ENCODE results near the gene PRDM16.

Gene PRDM16

DNA sequence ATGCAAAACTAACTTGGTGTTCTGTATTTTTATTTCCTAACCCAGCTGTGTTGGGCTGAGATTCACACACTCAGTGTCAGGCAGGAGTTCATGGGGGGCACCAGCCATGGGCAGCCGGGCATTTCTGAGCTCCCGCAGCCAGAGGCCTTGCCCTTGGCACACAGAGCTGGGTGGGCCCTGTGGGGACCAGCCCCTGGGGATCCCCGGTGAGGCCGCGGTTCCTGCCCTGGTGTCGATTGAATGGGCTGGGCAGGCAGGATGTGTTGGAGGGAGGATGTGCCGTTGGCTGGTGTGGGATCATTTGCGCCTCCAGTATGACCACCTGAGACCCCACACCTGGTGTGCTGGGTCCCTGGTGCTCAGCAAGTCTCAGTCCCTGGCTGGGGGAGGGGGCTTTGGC, 91.0 kb downstream of the PRDM16 start:
- Histone ChIP-seq H4K8ac (ENCODE audit: low read length) (no peak overlapping the region), H3K27me3 (ENCODE audit: control insufficient read depth in 1 of 2, insufficient read depth in 1 of 2, low read length in 2 of 2) (peaks cover 0 to 71% of the 10 kb centered on the region in 2 experiments), H2BK15ac (ENCODE audit: low read depth, poor library complexity, severe bottlenecking) (no peak overlapping the region), H3K23ac (ENCODE audit: low read length in 2 of 2) (no peak overlapping the region), H3K14ac (ENCODE audit: low read length in 2 of 2) (no peak overlapping the region), H2AFZ (ENCODE audit: low read depth, low read length) (no peak overlapping the region), H3K79me1 (replicated peaks; ENCODE audit: low read length, poor library complexity, severe bottlenecking) (no peaks in the 10 kb centered on the region), H2AK5ac (ENCODE audit: low read length, severe bottlenecking) (no peak overlapping the region), H3K4ac (ENCODE audit: low read depth in 1 of 2, low read length in 2 of 2) (no peak overlapping the region), H2BK120ac (ENCODE audit: low read depth, low read length) (no peak overlapping the region), H2BK12ac (ENCODE audit: low read length in 2 of 2) (no peak overlapping the region), H3K36me3 (ENCODE audit: control insufficient read depth in 1 of 2, insufficient read depth in 2 of 2, low read depth in 1 of 2, low read length in 2 of 2) (no peaks in the 10 kb centered on the region), H3K4me2 (ENCODE audit: low read length, poor library complexity, severe bottlenecking) (no peak overlapping the region), H2BK5ac (ENCODE audit: low read depth, low read length, poor library complexity, severe bottlenecking) (no peak overlapping the region), H3K9ac (ENCODE audit: low read length) (no peak overlapping the region), H3K9me3 (ENCODE audit: control insufficient read depth, low read length) (no peaks in the 10 kb centered on the region), H3K4me1 (ENCODE audit: control insufficient read depth, insufficient read depth, low read depth, low read length) (no peaks in the 10 kb centered on the region), H3K4me3 (ENCODE audit: insufficient read depth in 1 of 2, low read depth in 1 of 2, low read length in 2 of 2) (peak overlapping the region in 1 of 2 experiments; percentile 17), H3K18ac (ENCODE audit: low read depth in 1 of 2, low read length in 2 of 2) (no peak overlapping the region), H4K91ac (ENCODE audit: low read length) (no peak overlapping the region), H3K27ac (ENCODE audit: low read length, poor library complexity, severe bottlenecking) (no peak overlapping the region)
- WGBS, result 94% methylated on average over 8 of the region's 8 CpGs
- DNase-seq, result no peak

DNA sequence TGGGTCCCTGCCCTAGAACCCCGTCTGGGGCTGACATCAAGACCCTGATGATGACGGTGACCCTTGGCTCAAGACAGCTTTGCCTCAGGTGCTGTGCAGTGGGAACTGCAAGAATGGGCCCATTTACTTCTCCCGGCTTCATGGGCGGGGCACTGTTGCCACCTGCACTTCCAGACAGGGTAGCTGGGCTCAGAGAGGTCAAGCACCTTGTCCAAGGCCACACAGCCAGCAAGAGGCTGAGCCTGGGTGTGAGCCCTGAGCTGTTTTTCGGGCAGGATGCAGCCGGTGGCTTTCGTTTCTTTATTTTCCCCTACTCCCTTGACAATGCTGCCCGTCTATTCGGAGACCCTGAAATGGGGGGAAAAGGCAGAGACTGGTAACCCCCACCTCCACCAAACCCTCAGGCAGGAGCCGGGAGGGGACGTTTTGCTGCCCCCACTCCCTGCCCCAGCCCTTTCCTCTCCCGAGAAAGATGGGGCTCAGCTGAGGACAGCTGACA, 91.7 kb downstream of the PRDM16 start:
- no peak overlapping the region for H3K4ac ChIP-seq (ENCODE audit: low read depth in 1 of 2, low read length in 2 of 2)
- no peaks in the 10 kb centered on the region for H3K9me3 ChIP-seq (ENCODE audit: control insufficient read depth, low read length)
- H3K23ac ChIP-seq (ENCODE audit: low read length in 2 of 2), result no peak overlapping the region
- no peak overlapping the region for H2AK5ac ChIP-seq (ENCODE audit: low read length, severe bottlenecking)
- no peaks in the 10 kb centered on the region for H3K36me3 ChIP-seq (ENCODE audit: control insufficient read depth in 1 of 2, insufficient read depth in 2 of 2, low read depth in 1 of 2, low read length in 2 of 2)
- WGBS, result 85% methylated on average over 12 of the region's 12 CpGs
- no peaks in the 10 kb centered on the region for H3K79me1 ChIP-seq (replicated peaks; ENCODE audit: low read length, poor library complexity, severe bottlenecking)
- no peak overlapping the region for H2BK12ac ChIP-seq (ENCODE audit: low read length in 2 of 2)
- H3K4me2 ChIP-seq (ENCODE audit: low read length, poor library complexity, severe bottlenecking), result no peak overlapping the region
- no peak overlapping the region for H2AFZ ChIP-seq (ENCODE audit: low read depth, low read length)
- no peak overlapping the region for H3K4me3 ChIP-seq (ENCODE audit: insufficient read depth in 1 of 2, low read depth in 1 of 2, low read length in 2 of 2)
- H3K14ac ChIP-seq (ENCODE audit: low read length in 2 of 2), result no peak overlapping the region
- no peak overlapping the region for H3K9ac ChIP-seq (ENCODE audit: low read length)
- H4K8ac ChIP-seq (ENCODE audit: low read length), result no peak overlapping the region
- H3K18ac ChIP-seq (ENCODE audit: low read depth in 1 of 2, low read length in 2 of 2), result no peak overlapping the region
- no peak overlapping the region for H3K27ac ChIP-seq (ENCODE audit: low read length, poor library complexity, severe bottlenecking)
- no peak overlapping the region for H2BK15ac ChIP-seq (ENCODE audit: low read depth, poor library complexity, severe bottlenecking)
- no peaks in the 10 kb centered on the region for H3K4me1 ChIP-seq (ENCODE audit: control insufficient read depth, insufficient read depth, low read depth, low read length)
- H2BK120ac ChIP-seq (ENCODE audit: low read depth, low read length), result no peak overlapping the region
- no peak overlapping the region for H2BK5ac ChIP-seq (ENCODE audit: low read depth, low read length, poor library complexity, severe bottlenecking)
- peaks cover 0 to 66% of the 10 kb centered on the region in 2 experiments for H3K27me3 ChIP-seq (ENCODE audit: control insufficient read depth in 1 of 2, insufficient read depth in 1 of 2, low read length in 2 of 2)
- DNase-seq, result no peak
- no peak overlapping the region for H4K91ac ChIP-seq (ENCODE audit: low read length)

DNA sequence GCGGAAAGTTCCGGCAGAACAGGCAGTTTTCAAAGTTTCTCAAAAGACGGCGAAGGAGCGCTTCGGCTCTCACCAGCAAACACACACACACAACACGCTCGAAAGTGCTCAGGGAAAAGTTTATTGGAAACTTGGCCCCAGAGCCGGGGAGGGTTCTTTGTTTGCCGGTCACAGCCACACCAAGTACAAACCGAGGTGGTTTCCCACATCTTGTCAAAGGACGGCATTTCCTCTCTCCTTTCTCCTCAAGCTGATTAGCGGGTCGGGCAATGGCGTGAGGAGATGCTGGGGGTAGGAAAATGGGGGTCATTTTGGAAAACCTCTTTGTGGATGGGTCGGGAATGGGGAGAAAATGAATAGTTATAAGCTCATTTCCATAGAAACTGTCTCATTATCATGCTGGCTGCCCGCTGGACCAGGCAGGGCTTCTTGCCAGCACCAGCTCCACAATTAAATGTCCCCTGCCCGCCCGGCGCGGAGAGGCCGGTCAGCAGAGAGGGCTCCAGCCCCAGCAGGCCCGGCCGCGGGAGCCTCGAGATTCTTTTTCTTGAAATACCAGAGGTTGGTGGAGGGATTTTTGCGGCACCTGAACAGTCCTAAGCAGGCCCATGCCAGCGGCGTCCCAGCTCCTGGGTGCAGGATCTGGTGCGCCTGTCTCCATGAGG, 92.3 kb downstream of the PRDM16 start:
- Histone ChIP-seq H4K8ac (ENCODE audit: low read length) (no peak overlapping the region), H2BK15ac (ENCODE audit: low read depth, poor library complexity, severe bottlenecking) (no peak overlapping the region), H3K4me1 (ENCODE audit: control insufficient read depth, insufficient read depth, low read depth, low read length) (no peaks in the 10 kb centered on the region), H3K4me3 (ENCODE audit: insufficient read depth in 1 of 2, low read depth in 1 of 2, low read length in 2 of 2) (no peak overlapping the region), H2AK5ac (ENCODE audit: low read length, severe bottlenecking) (no peak overlapping the region), H2BK5ac (ENCODE audit: low read depth, low read length, poor library complexity, severe bottlenecking) (no peak overlapping the region), H3K14ac (ENCODE audit: low read length in 2 of 2) (no peak overlapping the region), H4K91ac (ENCODE audit: low read length) (no peak overlapping the region), H3K4me2 (ENCODE audit: low read length, poor library complexity, severe bottlenecking) (no peak overlapping the region), H3K9me3 (ENCODE audit: control insufficient read depth, low read length) (no peaks in the 10 kb centered on the region), H3K4ac (ENCODE audit: low read depth in 1 of 2, low read length in 2 of 2) (no peak overlapping the region), H2AFZ (ENCODE audit: low read depth, low read length) (no peak overlapping the region), H2BK120ac (ENCODE audit: low read depth, low read length) (no peak overlapping the region), H3K27me3 (ENCODE audit: control insufficient read depth in 1 of 2, insufficient read depth in 1 of 2, low read length in 2 of 2) (peaks cover 0 to 61% of the 10 kb centered on the region in 2 experiments), H3K23ac (ENCODE audit: low read length in 2 of 2) (no peak overlapping the region), H3K9ac (ENCODE audit: low read length) (no peak overlapping the region), H3K27ac (ENCODE audit: low read length, poor library complexity, severe bottlenecking) (no peak overlapping the region), H3K18ac (ENCODE audit: low read depth in 1 of 2, low read length in 2 of 2) (no peak overlapping the region), H2BK12ac (ENCODE audit: low read length in 2 of 2) (no peak overlapping the region), H3K79me1 (replicated peaks; ENCODE audit: low read length, poor library complexity, severe bottlenecking) (no peaks in the 10 kb centered on the region), H3K36me3 (ENCODE audit: control insufficient read depth in 1 of 2, insufficient read depth in 2 of 2, low read depth in 1 of 2, low read length in 2 of 2) (no peaks in the 10 kb centered on the region)
- DNase-seq, result no peak
- WGBS, result 89% methylated on average over 25 of the region's 30 CpGs

DNA sequence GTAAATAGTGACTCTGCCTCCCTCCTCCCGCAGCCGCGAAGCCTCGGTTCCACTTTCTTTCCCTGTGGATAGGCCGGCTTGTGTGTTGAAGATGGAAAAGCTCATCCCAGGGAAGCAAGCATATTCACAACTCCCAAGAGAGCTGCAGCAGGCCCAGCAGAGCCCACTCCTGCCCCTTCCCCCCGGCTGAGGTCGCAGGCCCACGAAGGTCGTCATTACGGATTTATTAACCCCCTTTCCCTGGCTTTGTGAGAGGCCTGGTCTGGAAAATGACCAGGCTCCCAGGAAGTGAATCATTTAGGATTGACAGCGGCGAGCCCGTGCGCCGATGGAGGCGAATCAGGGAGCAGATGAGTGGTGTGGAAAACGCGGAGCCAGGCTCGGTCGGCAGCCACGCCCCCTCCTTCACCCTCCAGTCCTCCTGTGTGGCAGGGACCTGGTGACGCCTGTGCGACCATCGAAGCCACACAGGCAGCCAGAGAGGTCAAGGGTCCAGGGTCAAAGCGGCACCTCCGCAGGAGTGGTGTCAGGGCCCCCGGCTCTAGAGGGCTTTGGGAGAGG, 93.4 kb downstream of the PRDM16 start:
- Histone ChIP-seq H2BK12ac (ENCODE audit: low read length in 2 of 2) (no peak overlapping the region), H3K9ac (ENCODE audit: low read length) (no peak overlapping the region), H3K4ac (ENCODE audit: low read depth in 1 of 2, low read length in 2 of 2) (no peak overlapping the region), H3K23ac (ENCODE audit: low read length in 2 of 2) (no peak overlapping the region), H2AK5ac (ENCODE audit: low read length, severe bottlenecking) (no peak overlapping the region), H4K8ac (ENCODE audit: low read length) (no peak overlapping the region), H3K18ac (ENCODE audit: low read depth in 1 of 2, low read length in 2 of 2) (no peak overlapping the region), H3K9me3 (ENCODE audit: control insufficient read depth, low read length) (no peaks in the 10 kb centered on the region), H2BK15ac (ENCODE audit: low read depth, poor library complexity, severe bottlenecking) (no peak overlapping the region), H3K4me3 (ENCODE audit: insufficient read depth in 1 of 2, low read depth in 1 of 2, low read length in 2 of 2) (no peak overlapping the region), H3K36me3 (ENCODE audit: control insufficient read depth in 1 of 2, insufficient read depth in 2 of 2, low read depth in 1 of 2, low read length in 2 of 2) (no peaks in the 10 kb centered on the region), H3K27me3 (ENCODE audit: control insufficient read depth in 1 of 2, insufficient read depth in 1 of 2, low read length in 2 of 2) (peaks cover 0 to 57% of the 10 kb centered on the region in 2 experiments), H4K91ac (ENCODE audit: low read length) (no peak overlapping the region), H3K27ac (ENCODE audit: low read length, poor library complexity, severe bottlenecking) (no peak overlapping the region), H2AFZ (ENCODE audit: low read depth, low read length) (no peak overlapping the region), H3K14ac (ENCODE audit: low read length in 2 of 2) (no peak overlapping the region), H3K4me1 (ENCODE audit: control insufficient read depth, insufficient read depth, low read depth, low read length) (no peaks in the 10 kb centered on the region), H3K4me2 (ENCODE audit: low read length, poor library complexity, severe bottlenecking) (no peak overlapping the region), H2BK5ac (ENCODE audit: low read depth, low read length, poor library complexity, severe bottlenecking) (no peak overlapping the region), H3K79me1 (replicated peaks; ENCODE audit: low read length, poor library complexity, severe bottlenecking) (no peaks in the 10 kb centered on the region), H2BK120ac (ENCODE audit: low read depth, low read length) (no peak overlapping the region)
- DNase-seq, result no peak
- WGBS, result 50% methylated on average over 25 of the region's 27 CpGs
